H1 (cell line): Measurements from ENCODE around the gene GAN. TPM values are rescaled to one million over a fixed set of nuclear protein-coding genes. Genes with fewer than 3 reads are reported as not detected.
A peak's percentile ranks its signal among the peaks of the same experiment; 100 is the strongest.

Experiments used
- CTCF ChIA-PET: fragments of 300-600 bp; sonication (Branson Sonifier 250); formaldehyde crosslinking; loops from one replicate; lab custom pipeline; 2021; ENCODE audit not compliant: partially characterized antibody; lab: Charles Lee
- POLR2A ChIA-PET: fragments of 300-600 bp; sonication (Branson Sonifier 250); formaldehyde crosslinking; loops from one replicate; lab custom pipeline; 2021; ENCODE audit warnings: inconsistent platforms; ENCODE audit not compliant: partially characterized antibody; lab: Charles Lee
- DNase-seq, 2 experiments: peaks; one replicate each; pipeline versions ENCODE4 v3.0.0 to v3.0.0-alpha.2; 2010 to 2022; ENCODE audit warnings: low spot score in 2 of 2, low read depth in 1 of 2, mixed read lengths in 1 of 2
- FAIRE-seq: peaks from 2 replicates; lab custom pipeline; 2011; peaks lifted over from hg19 to GRCh38; lab: Jason Lieb, UNC
- H2AFZ ChIP-seq: 2 replicates; pipeline ENCODE4 v1.8.1; 2012; ENCODE audit warnings: low read length, inconsistent platforms
- H2AK5ac ChIP-seq: 2 replicates; pipeline ENCODE4 v1.6.1; 2013; ENCODE audit warnings: low read depth, low read length
- H2BK120ac ChIP-seq: replicated peaks from 2 replicates; pipeline ENCODE3; 2013; ENCODE audit warnings: low read depth, low read length, inconsistent platforms
- H2BK12ac ChIP-seq: 2 replicates; pipeline ENCODE4 v1.6.1; 2013; ENCODE audit warnings: low read depth, low read length
- H2BK15ac ChIP-seq: 2 replicates; pipeline ENCODE4 v1.6.1; 2013; ENCODE audit warnings: low read length
- H2BK20ac ChIP-seq: 2 replicates; pipeline ENCODE4 v1.6.1; 2013; ENCODE audit warnings: low read length
- H2BK5ac ChIP-seq: 2 replicates; pipeline ENCODE4 v1.6.1; 2013; ENCODE audit warnings: low read depth, low read length
- H3K14ac ChIP-seq: 2 replicates; pipeline ENCODE4 v1.6.1; 2013; ENCODE audit warnings: inconsistent platforms; ENCODE audit not compliant: insufficient read length
- H3K18ac ChIP-seq: 2 replicates; pipeline ENCODE4 v1.6.1; 2013; ENCODE audit warnings: low read length; ENCODE audit errors: extremely low read depth
- H3K23ac ChIP-seq: 2 replicates; pipeline ENCODE4 v1.6.1; 2013; ENCODE audit warnings: inconsistent platforms; ENCODE audit not compliant: insufficient read length
- H3K23me2 ChIP-seq: 2 replicates; pipeline ENCODE4 v1.6.1; 2013; ENCODE audit warnings: low read depth, low read length
- H3K27ac ChIP-seq: 2 replicates; pipeline ENCODE4 v1.6.1; 2011; ENCODE audit warnings: low read depth, low read length, inconsistent platforms
- H3K27me3 ChIP-seq, 4 experiments: replicated peaks in 1 of 4; 1 replicate in 1 of 4; 2 replicates in 3 of 4; pipeline versions ENCODE4 v1.6.1 to v1.8.1; 2011 to 2013; ENCODE audit warnings: low read length in 3 of 4, mild to moderate bottlenecking in 3 of 4, inconsistent platforms in 2 of 4, mixed read lengths in 2 of 4, moderate library complexity in 1 of 4; ENCODE audit not compliant: control insufficient read depth in 3 of 4, insufficient read depth in 3 of 4; ENCODE audit errors: extremely low read depth in 1 of 4
- H3K36me3 ChIP-seq, 4 experiments: 2 replicates each; pipeline versions ENCODE4 v1.6.1 to v1.8.1; 2011 to 2013; ENCODE audit warnings: mild to moderate bottlenecking in 4 of 4, low read length in 3 of 4, moderate library complexity in 2 of 4, control low read depth in 1 of 4, inconsistent platforms in 1 of 4; ENCODE audit not compliant: insufficient read depth in 4 of 4, control insufficient read depth in 2 of 4
- H3K4ac ChIP-seq: replicated peaks from 2 replicates; pipeline ENCODE3; 2013; ENCODE audit warnings: low read length, low read depth, mixed read lengths, inconsistent platforms; ENCODE audit not compliant: insufficient read length
- H3K4me1 ChIP-seq, 4 experiments: replicated peaks in 1 of 4; 1 replicate in 1 of 4; 2 replicates in 3 of 4; pipeline versions ENCODE4 v1.6.1 to v1.8.1; 2011 to 2013; ENCODE audit warnings: low read length in 3 of 4, inconsistent platforms in 2 of 4, mixed read lengths in 1 of 4; ENCODE audit not compliant: insufficient read depth in 4 of 4, control insufficient read depth in 3 of 4
- H3K4me2 ChIP-seq, 2 experiments: 2 replicates each; pipeline versions ENCODE4 v1.6.1 to v1.8.1; 2011 to 2013; ENCODE audit warnings: low read depth in 2 of 2, low read length in 2 of 2, control low read depth in 1 of 2, inconsistent platforms in 1 of 2, mild to moderate bottlenecking in 1 of 2; ENCODE audit not compliant: insufficient read depth in 1 of 2
- H3K4me3 ChIP-seq, 4 experiments: fragments of 200-600, 300-600 bp in 1 of 4; sonication (generic), shearing (Covaris generic), sonication (Bioruptor Twin) in 1 of 4; 2 replicates each; pipeline versions ENCODE4 v1.5.1 to v1.8.1; 2011 to 2016; ENCODE audit warnings: low read length in 4 of 4, low read depth in 3 of 4, control low read depth in 2 of 4, inconsistent platforms in 2 of 4, mild to moderate bottlenecking in 2 of 4, mixed read lengths in 1 of 4, moderate library complexity in 1 of 4; ENCODE audit not compliant: insufficient read depth in 2 of 4; ENCODE audit errors: extremely low read depth in 1 of 4
- H3K56ac ChIP-seq: replicated peaks from 2 replicates; pipeline ENCODE3; 2013; ENCODE audit warnings: low read depth, mild to moderate bottlenecking, mixed read lengths, low read length, inconsistent platforms; ENCODE audit not compliant: insufficient read length
- H3K79me1 ChIP-seq: 2 replicates; pipeline ENCODE4 v1.6.1; 2013; ENCODE audit warnings: low read depth, low read length, control low read depth
- H3K79me2 ChIP-seq, 2 experiments: 2 replicates each; pipeline versions ENCODE4 v1.6.1 to v1.8.1; 2012 to 2013; ENCODE audit warnings: low read length in 2 of 2, mild to moderate bottlenecking in 2 of 2, inconsistent platforms in 1 of 2; ENCODE audit not compliant: insufficient read depth in 2 of 2, control insufficient read depth in 1 of 2
- H3K9ac ChIP-seq, 4 experiments: replicated peaks in 1 of 4; 1 replicate in 1 of 4; 2 replicates in 3 of 4; pipeline versions ENCODE4 v1.6.1 to v1.8.1; 2011 to 2013; ENCODE audit warnings: low read depth in 3 of 4, low read length in 3 of 4, control low read depth in 2 of 4, mild to moderate bottlenecking in 2 of 4, moderate library complexity in 2 of 4, inconsistent platforms in 1 of 4; ENCODE audit errors: extremely low read depth in 1 of 4
- H3K9me3 ChIP-seq, 2 experiments: 2 replicates each; pipeline versions ENCODE4 v1.6.1 to v1.8.1; 2012 to 2013; ENCODE audit warnings: mild to moderate bottlenecking in 2 of 2, moderate library complexity in 2 of 2, control low read depth in 1 of 2, inconsistent platforms in 1 of 2, low read depth in 1 of 2, low read length in 1 of 2, mixed read lengths in 1 of 2; ENCODE audit not compliant: insufficient read depth in 2 of 2
- H4K20me1 ChIP-seq, 2 experiments: replicated peaks in 1 of 2; 2 replicates each; pipeline versions ENCODE3 to v1.8.1; 2011 to 2013; ENCODE audit warnings: inconsistent platforms in 2 of 2, low read length in 2 of 2, mild to moderate bottlenecking in 1 of 2; ENCODE audit not compliant: insufficient read depth in 2 of 2, control insufficient read depth in 1 of 2
- H4K5ac ChIP-seq: 2 replicates; pipeline ENCODE4 v1.6.1; 2013; ENCODE audit warnings: low read length, low read depth, mixed read lengths, inconsistent platforms; ENCODE audit not compliant: insufficient read length
- H4K8ac ChIP-seq: 2 replicates; pipeline ENCODE4 v1.8.0; 2013; ENCODE audit warnings: mild to moderate bottlenecking, moderate library complexity, low read length, inconsistent platforms; ENCODE audit not compliant: insufficient read depth; ENCODE audit errors: extremely low read depth
- H4K91ac ChIP-seq: replicated peaks from 2 replicates; pipeline ENCODE3; 2013; ENCODE audit warnings: low read length, mixed read lengths, inconsistent platforms; ENCODE audit not compliant: insufficient read length
- BACH1 ChIP-seq: IDR thresholded peaks from 2 replicates; pipeline ENCODE4 v1.6.1; 2012; ENCODE audit warnings: low read length, improper control_type of control experiment
- BRCA1 ChIP-seq: IDR thresholded peaks from 2 replicates; pipeline ENCODE4 v1.6.1; 2012; ENCODE audit warnings: low read depth, low read length, improper control_type of control experiment
- CEBPB ChIP-seq: IDR thresholded peaks from 2 replicates; pipeline ENCODE4 v1.6.1; 2012; ENCODE audit warnings: low read depth, low read length
- MAFK ChIP-seq: IDR thresholded peaks from 2 replicates; pipeline ENCODE4 v1.6.1; 2012; ENCODE audit warnings: low read depth, mild to moderate bottlenecking, improper control_type of control experiment, low read length
- POLR2A ChIP-seq, 2 experiments: IDR thresholded peaks; 1 replicate in 1 of 2; 2 replicates in 1 of 2; pipeline ENCODE4 v1.6.1; 2011; ENCODE audit warnings: low read depth in 2 of 2, low read length in 2 of 2, mild to moderate bottlenecking in 2 of 2; ENCODE audit errors: control extremely low read depth in 1 of 2
- POU5F1 ChIP-seq: IDR thresholded peaks from 2 replicates; pipeline ENCODE4 v1.6.1; 2011; ENCODE audit warnings: low read depth, mild to moderate bottlenecking, low read length, moderate library complexity
- TAF1 ChIP-seq: IDR thresholded peaks from 2 replicates; pipeline ENCODE4 v1.6.1; 2011; ENCODE audit warnings: mild to moderate bottlenecking, low read depth, low read length
- TAF7 ChIP-seq: optimal IDR thresholded peaks from 2 replicates; pipeline ENCODE3; 2011; ENCODE audit warnings: low read depth, mild to moderate bottlenecking, inconsistent platforms, low read length, moderate library complexity, borderline replicate concordance
- YY1 ChIP-seq: IDR thresholded peaks from 2 replicates; pipeline ENCODE4 v1.6.1; 2011; ENCODE audit warnings: low read depth, mild to moderate bottlenecking, low read length
- ZNF274 ChIP-seq: IDR thresholded peaks from 2 replicates; pipeline ENCODE4 v1.7.0; 2012; ENCODE audit warnings: low read length, borderline replicate concordance; ENCODE audit errors: extremely low read depth
- WGBS, 2 experiments: shearing (Covaris generic) in 1 of 2; methylation state at CpG; one replicate each; pipeline versions ENCODE4 v1.1.6 to v1.1.7; 2013 to 2015; ENCODE audit warnings: low lambda C conversion rate in 2 of 2, mixed read lengths in 2 of 2, inconsistent platforms in 1 of 2, low coverage in 1 of 2, missing lambda C conversion rate in 1 of 2; ENCODE audit not compliant: insufficient replicate concordance in 2 of 2, insufficient coverage in 1 of 2, insufficient read length in 1 of 2; ENCODE audit errors: extremely low coverage in 1 of 2, missing lambda C conversion rate in 1 of 2; 5-methylcytosine and 5-hydroxymethylcytosine counted together
- polyA plus RNA-seq, 7 experiments: library from polyadenylated mRNA; depleted of rRNA in 3 of 7; stranded (reverse) in 5 of 7; unstranded in 2 of 7; fragments of >200 nt in 5 of 7; fragments of 200-250 nt in 2 of 7; gene quantifications; 1 replicate in 5 of 7; 2 replicates in 1 of 7; 4 replicates in 1 of 7; pipeline versions ENCODE4 v1.2.1 to v1.2.3, GENCODE V29; 2011 to 2013; ENCODE audit warnings: missing spikeins in 2 of 7, mixed read lengths in 2 of 7
- total RNA-seq: library from RNA; stranded (reverse); fragmentation: NEBNext Ultra II Directional; extraction: Animal tissue kit (Norgen Biotek cat#: 25700); gene quantifications from 2 replicates; pipeline ENCODE4 v1.2.1, GENCODE V29; 2021
- TF ChIP-seq, protein P1 (sequence below): IDR thresholded peaks from 2 replicates; pipeline ENCODE4 v1.6.1; 2012; ENCODE audit warnings: inconsistent platforms
- TF ChIP-seq, protein P2 (sequence below): IDR thresholded peaks from 2 replicates; pipeline ENCODE4 v1.6.1; 2011; ENCODE audit warnings: low read length, improper control_type of control experiment

Gene GAN
- total and polyA plus RNA-seq, 2 of the 8 experiments (the other 6 are each of a cell fraction or from before 2014, with no cell fraction given) = 4.5 to 23.9 TPM

DNA sequence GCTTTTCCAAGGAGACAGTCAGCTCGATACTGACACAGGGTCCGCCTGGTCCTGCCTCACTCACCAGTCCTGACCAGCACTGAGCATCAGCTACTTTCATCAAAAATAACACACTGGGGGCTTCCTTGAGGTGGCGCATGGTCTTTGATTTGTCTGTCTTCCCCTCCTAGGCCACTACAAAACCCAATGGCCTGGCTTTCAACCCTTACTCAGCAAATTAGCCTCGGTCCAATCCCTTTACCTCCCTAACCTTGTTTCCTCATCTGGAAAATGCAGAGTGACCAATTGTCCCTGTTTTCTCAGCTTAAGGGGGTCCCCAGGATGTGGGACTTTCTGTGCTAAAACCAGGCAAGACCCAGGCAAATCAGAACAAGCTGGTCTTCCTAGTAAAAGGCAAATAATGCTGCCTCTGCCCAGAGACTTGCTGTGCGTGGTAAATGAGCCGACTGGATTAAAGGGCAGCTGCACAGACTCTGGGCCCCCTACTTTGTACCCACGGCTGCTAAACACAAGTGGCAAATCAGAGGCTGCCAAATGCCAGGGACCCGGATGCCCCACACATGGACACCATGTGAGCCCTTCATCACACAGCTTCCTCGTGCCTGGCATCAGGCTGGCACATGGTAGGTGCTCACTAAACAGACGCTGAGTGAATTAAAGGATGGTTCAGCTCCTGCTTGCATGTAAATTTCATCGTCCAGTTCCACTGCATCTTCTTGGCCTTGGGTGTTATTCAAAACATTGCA, 98.7 kb downstream of the GAN start:
- no peaks in the 10 kb centered on the region for H3K36me3 ChIP-seq
- no peak overlapping the region; the same call in 1 of the 2 replicates for H4K8ac ChIP-seq
- no peak overlapping the region for H3K56ac ChIP-seq
- ChIA-PET CTCF (interaction anchor here (0.7 to 2.8 kb wide), 13 partner anchors 9 to 316 kb away, joined by 3 to 10 read pairs (median 4); no protein-coding TSS in a partner anchor), POLR2A (interaction anchor here (1.0 kb wide), 1 partner anchor 88 kb away, joined by 3 read pairs; no protein-coding TSS in a partner anchor)
- no peak overlapping the region for H3K4me2 ChIP-seq
- H3K23me2 ChIP-seq = peaks cover 1% of the 10 kb centered on the region; the same call in 1 of the 2 replicates
- no peak overlapping the region for H3K4me3 ChIP-seq
- no peaks in the 10 kb centered on the region for H3K79me1 ChIP-seq
- no peaks in the 10 kb centered on the region for H4K20me1 ChIP-seq
- 88% methylated on average over 11 of the region's 11 CpGs; no CpG with 5 or more reads in 1 of the 2 experiments for WGBS, 2 experiments
- no peaks in the 10 kb centered on the region for H3K9me3 ChIP-seq
- no peak for DNase-seq
- no peak overlapping the region for H3K4ac ChIP-seq
- H3K23ac ChIP-seq = no peak overlapping the region
- FAIRE-seq = no peak
- H3K14ac ChIP-seq = no peak overlapping the region
- no peak overlapping the region for H2BK20ac ChIP-seq
- H4K5ac ChIP-seq = no peak overlapping the region
- no peak overlapping the region for H2BK12ac ChIP-seq
- H3K27ac ChIP-seq = no peak overlapping the region
- H2AFZ ChIP-seq = no peak overlapping the region
- peaks cover 0 to 14% (median 6%) of the 10 kb centered on the region in 4 experiments; a peak in 6 of 7 replicates for H3K4me1 ChIP-seq
- no peak overlapping the region for H2AK5ac ChIP-seq
- no peak overlapping the region for H2BK120ac ChIP-seq
- H3K27me3 ChIP-seq = no peaks in the 10 kb centered on the region
- no peaks in the 10 kb centered on the region for H3K79me2 ChIP-seq
- H4K91ac ChIP-seq = no peak overlapping the region
- no peak overlapping the region for H3K9ac ChIP-seq
- no peak overlapping the region for H2BK5ac ChIP-seq
- H2BK15ac ChIP-seq = no peak overlapping the region; the same call in 1 of the 2 replicates
- H3K18ac ChIP-seq = no peak overlapping the region
- TF ChIP-seq POU5F1 = no peak
- TF ChIP-seq BACH1 = 0 out of 2 replicates have a peak, but pooled peaks have one; percentile 35
- TF ChIP-seq ZNF274 = no peak
- TF ChIP-seq, protein P1, sequence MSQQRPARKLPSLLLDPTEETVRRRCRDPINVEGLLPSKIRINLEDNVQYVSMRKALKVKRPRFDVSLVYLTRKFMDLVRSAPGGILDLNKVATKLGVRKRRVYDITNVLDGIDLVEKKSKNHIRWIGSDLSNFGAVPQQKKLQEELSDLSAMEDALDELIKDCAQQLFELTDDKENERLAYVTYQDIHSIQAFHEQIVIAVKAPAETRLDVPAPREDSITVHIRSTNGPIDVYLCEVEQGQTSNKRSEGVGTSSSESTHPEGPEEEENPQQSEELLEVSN = no peak
- no peak for TF ChIP-seq TAF1
- TF ChIP-seq BRCA1 = no peak
- TF ChIP-seq, protein P2, sequence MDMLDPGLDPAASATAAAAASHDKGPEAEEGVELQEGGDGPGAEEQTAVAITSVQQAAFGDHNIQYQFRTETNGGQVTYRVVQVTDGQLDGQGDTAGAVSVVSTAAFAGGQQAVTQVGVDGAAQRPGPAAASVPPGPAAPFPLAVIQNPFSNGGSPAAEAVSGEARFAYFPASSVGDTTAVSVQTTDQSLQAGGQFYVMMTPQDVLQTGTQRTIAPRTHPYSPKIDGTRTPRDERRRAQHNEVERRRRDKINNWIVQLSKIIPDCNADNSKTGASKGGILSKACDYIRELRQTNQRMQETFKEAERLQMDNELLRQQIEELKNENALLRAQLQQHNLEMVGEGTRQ = no peak
- TF ChIP-seq TAF7 = no peak
- peak; percentile 50; the same call in 1 of the 2 replicates for TF ChIP-seq MAFK
- no peak for TF ChIP-seq YY1
- TF ChIP-seq CEBPB = no peak
- TF ChIP-seq POLR2A (IDR thresholded peaks at IDR 0.05; ENCODE audit: control extremely low read depth in 1 of 2, low read depth in 2 of 2, low read length in 2 of 2) = no peak
